Activated naive CD4-positive, alpha-beta T cell treated with Interleukin-2 at 50 U/mL for 16 hours (primary cell): ENCODE results near the gene NMRK2.
"Not testable (repeated sequence)": the region's sequence is repeated elsewhere in the genome, so short reads cannot be mapped to it uniquely, and the experiment has no call there.

Source experiments
- DNase-seq: peaks from one replicate; pipeline ENCODE4 v3.0.0-alpha.2; 2020

Gene NMRK2, protein sequence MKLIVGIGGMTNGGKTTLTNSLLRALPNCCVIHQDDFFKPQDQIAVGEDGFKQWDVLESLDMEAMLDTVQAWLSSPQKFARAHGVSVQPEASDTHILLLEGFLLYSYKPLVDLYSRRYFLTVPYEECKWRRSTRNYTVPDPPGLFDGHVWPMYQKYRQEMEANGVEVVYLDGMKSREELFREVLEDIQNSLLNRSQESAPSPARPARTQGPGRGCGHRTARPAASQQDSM

GRCh38 chr19:3932931-3933810, at the start of gene NMRK2:
TSS of gene NMRK2 (plus strand) at chr19:3933069. CDS start at chr19:3933672, 603 bp downstream.
- DNase-seq: no peak

DNA sequence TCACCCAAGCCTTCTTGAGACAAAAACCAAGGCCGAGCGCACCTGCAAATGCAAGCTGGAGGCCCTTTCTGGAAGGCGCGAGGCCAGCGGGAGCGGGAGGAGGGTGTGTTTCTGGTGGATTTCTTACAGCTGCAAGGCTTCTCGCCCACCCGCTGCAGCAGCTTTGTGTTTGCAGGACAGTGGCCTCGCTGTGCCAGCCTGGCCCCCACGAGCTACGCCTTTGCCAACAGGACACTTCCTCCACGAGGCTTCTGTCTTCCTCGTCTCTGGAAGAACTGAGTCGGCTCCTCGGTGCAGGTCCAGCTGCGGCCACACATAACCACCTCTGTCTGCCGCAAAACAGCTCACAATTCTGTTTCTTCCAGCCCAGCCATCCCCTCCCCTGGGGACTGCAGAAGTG, 42.3 kb upstream of the NMRK2 start:
- DNase-seq: no peak

GRCh38 chr19:3893509-3894179, 39.2 kb upstream of the NMRK2 start:
- no peak for DNase-seq

GRCh38 chr19:3894959-3895358, 37.9 kb upstream of the NMRK2 start:
- not testable (repeated sequence) for DNase-seq

DNA sequence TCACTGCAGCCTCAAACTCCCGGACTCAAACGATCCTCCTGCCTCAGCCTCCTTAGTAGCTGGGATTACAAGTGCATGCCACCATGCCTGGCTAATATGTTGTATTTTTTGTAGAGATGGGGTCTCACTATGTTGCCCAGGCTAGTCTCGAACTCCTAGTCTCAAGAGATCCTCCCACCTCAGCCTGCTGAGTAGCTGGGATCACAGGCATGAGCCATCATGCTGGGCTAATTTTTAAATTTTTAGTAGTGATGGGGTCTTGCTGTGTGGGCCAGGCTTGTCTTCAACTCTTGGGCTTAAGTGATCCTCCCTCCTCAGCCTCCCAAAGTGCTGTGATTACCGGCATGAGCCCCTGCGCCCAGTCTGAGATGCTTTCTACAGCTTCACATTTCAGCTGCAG, 37.1 kb upstream of the NMRK2 start:
- DNase-seq: no peak

- no peak for DNase-seq
These were observed 34.9 kb upstream of the NMRK2 start for GRCh38 chr19:3897936-3898335.

- DNase-seq: no peak
These were observed 34.4 kb upstream of the NMRK2 start for GRCh38 chr19:3898426-3898825.

GRCh38 chr19:3899531-3900294, 33.2 kb upstream of the NMRK2 start:
- DNase-seq: no peak

GRCh38 chr19:3902317-3902973, 30.4 kb upstream of the NMRK2 start:
- no peak for DNase-seq

DNA sequence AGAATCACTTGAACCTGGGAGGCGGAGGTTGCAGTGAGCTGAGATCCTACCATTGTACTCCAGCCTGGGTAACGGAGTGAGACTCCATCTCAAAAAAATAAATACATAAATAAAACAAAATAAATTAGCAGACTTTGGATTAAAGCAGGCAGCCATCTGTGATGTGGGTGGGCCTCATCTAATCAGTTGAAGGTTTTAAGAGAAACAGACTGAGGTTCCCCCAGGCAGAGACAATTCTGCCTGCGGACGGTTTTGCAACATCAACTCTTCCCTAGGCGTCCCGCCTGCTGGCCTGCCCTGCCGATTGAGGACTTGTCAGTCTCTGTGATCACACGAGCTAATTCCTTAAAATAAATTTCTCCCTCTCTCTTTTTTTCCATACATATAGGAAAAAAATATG, 28.6 kb upstream of the NMRK2 start:
- DNase-seq: no peak

GRCh38 chr19:3907626-3908265, 25.1 kb upstream of the NMRK2 start:
- DNase-seq: no peak

GRCh38 chr19:3908266-3909054, 24.4 kb upstream of the NMRK2 start:
- no peak for DNase-seq

GRCh38 chr19:3910105-3910504, 22.8 kb upstream of the NMRK2 start:
- DNase-seq: no peak

- DNase-seq: no peak
These were observed 18.7 kb upstream of the NMRK2 start for GRCh38 chr19:3914199-3914598.

DNA sequence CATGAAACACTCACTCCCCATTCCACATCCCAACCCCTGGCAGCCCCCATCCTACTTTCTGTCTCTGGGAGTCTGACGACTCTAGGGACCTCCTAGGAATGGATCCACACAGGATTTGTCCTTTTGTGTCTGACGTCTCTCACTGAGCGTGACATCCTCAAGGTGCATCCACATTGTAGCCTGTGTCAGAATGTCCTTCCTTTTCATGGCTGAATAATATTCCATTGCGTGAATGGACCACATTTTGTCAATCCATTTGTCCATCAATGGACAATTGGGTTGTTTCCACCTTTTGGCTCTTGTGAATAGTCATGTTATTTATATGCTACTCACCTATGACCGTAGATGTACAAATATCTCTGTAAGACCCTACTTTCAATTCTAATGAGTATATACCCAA, 16.8 kb upstream of the NMRK2 start:
- no peak for DNase-seq

DNA sequence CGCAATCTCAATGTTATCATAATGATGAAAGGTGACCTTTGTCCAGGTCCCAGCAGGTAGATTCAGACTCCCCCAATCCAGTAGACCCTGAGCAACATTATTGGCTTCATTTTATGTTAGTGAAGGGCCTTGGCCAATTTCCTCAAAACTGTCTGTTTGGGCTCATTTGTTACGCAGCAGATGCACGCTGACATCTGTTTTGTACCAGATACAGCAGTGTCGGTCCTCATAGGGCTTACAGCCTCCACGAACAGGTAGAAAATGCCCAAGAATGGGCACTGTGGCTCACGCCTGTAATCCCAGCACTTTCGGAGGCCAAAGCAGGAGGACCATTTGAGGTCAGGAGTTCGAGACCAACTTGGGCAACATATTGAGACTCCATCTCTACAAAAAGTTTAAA, 13.1 kb upstream of the NMRK2 start:
- DNase-seq: no peak

- DNase-seq: no peak
These were observed 9.6 kb upstream of the NMRK2 start for GRCh38 chr19:3923096-3923758.

GRCh38 chr19:3923912-3924311, 9.0 kb upstream of the NMRK2 start:
- no peak for DNase-seq

DNA sequence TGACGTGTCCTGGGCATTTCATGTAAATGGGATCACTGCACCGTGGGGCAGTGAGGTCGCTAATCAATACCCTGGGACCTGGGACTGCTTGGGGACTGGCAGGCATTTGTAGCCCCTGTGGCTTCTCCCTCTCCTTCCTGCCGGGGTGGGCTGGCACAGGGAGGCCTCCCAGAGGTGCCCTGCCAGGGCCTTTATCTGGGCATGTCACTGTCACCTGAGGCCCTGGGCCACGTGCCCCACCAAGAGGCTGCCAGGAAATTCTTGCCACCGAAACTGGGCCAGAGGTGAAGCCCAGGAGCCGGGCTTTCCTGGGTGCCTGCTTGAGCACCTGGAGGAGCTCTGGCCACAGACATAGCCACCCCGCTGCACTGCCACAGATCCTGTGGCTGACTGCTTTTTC, 1.8 kb upstream of the NMRK2 start:
- DNase-seq: no peak
